K562 (cell line): ENCODE results near the gene LRRTM1. TPM values are rescaled to one million over a fixed set of nuclear protein-coding genes. Genes with fewer than 3 reads are reported as not detected.

ENCODE experiments used
- KLF6 ChIP-seq: fragments of 250-450 bp; sonication (Bioruptor Pico); IDR thresholded peaks from 2 replicates; pipeline ENCODE4 v1.4.0; 2020; ENCODE audit warnings: mild to moderate bottlenecking, moderate library complexity, borderline replicate concordance
- L3MBTL2 ChIP-seq: fragments of 450-650 bp; IDR thresholded peaks from 2 replicates; pipeline ENCODE4 v1.6.1; 2016; ENCODE audit warnings: mild to moderate bottlenecking, moderate library complexity
- PCBP2 ChIP-seq: fragments of 200-400 bp; formaldehyde crosslinking; IDR thresholded peaks from 2 replicates; pipeline ENCODE4 v1.6.1; 2018; ENCODE audit warnings: low read length, low read depth, mild to moderate bottlenecking, moderate library complexity; ENCODE audit not compliant: poor library complexity, severe bottlenecking
- POLR2H ChIP-seq: IDR thresholded peaks from 2 replicates; pipeline ENCODE4 v1.6.1; 2016; ENCODE audit warnings: missing genetic modification characterization, low read depth, mild to moderate bottlenecking, control low read depth, missing compliant biosample characterization, moderate library complexity
- ZC3H8 ChIP-seq: fragments of 450-650 bp; IDR thresholded peaks from 2 replicates; pipeline ENCODE4 v1.6.1; 2017
- ZFPM2 ChIP-seq: fragments of 250-450 bp; sonication (Bioruptor Pico); IDR thresholded peaks from 2 replicates; pipeline ENCODE4 v1.5.1; 2022; ENCODE audit warnings: mild to moderate bottlenecking
- polyA plus RNA-seq, 8 experiments: library from polyadenylated mRNA; depleted of rRNA in 4 of 8; stranded (reverse) in 5 of 8; unstranded in 3 of 8; fragments of >200 nt; fragmentation: Nextera tagmentation in 2 of 8; fragmentation: Illumina TruSeq in 1 of 8; extraction: Ambion mirVana in 2 of 8; extraction: Trizol in 1 of 8; gene quantifications; 2 replicates each; pipeline versions ENCODE4 v1.2.1 to v1.2.3, GENCODE V29; 2011 to 2014; ENCODE audit warnings: inconsistent platforms in 1 of 8, missing spikeins in 1 of 8
- total RNA-seq, 7 experiments: library from RNA; depleted of rRNA in 6 of 7; stranded (reverse); fragments of >200 nt in 6 of 7; fragmentation: Illumina TruSeq in 2 of 7; extraction: Trizol in 2 of 7; gene quantifications; 2 replicates each; pipeline versions ENCODE4 v1.2.1 to v1.2.3, GENCODE V29; 2011 to 2021; ENCODE audit warnings: low replicate concordance in 1 of 7
- TF ChIP-seq, protein P1 (sequence below), 2 experiments: fragments of 450-650 bp; IDR thresholded peaks; 2 replicates each; pipeline ENCODE4 v1.6.1; 2016; ENCODE audit warnings: mild to moderate bottlenecking in 2 of 2, borderline replicate concordance in 1 of 2, low read depth in 1 of 2, moderate library complexity in 1 of 2
- TF ChIP-seq, protein P2 (sequence below): sonication (generic); formaldehyde crosslinking; IDR thresholded peaks from 2 replicates; pipeline ENCODE4 v1.8.0; 2022; ENCODE audit warnings: mild to moderate bottlenecking, missing genetic modification reagents
- TF ChIP-seq, protein P3 (sequence below): fragments of 250-450 bp; sonication (Bioruptor Pico); IDR thresholded peaks from 2 replicates; pipeline ENCODE4 v1.6.1; 2021; ENCODE audit warnings: mild to moderate bottlenecking
- TF ChIP-seq, protein P4 (sequence below): IDR thresholded peaks from 3 replicates; pipeline ENCODE4 v1.6.1; 2011; ENCODE audit warnings: borderline replicate concordance, mild to moderate bottlenecking; ENCODE audit not compliant: insufficient read length, insufficient read depth

LRRTM1 gene
- total and polyA plus RNA-seq, 9 of the 15 experiments (the other 6 are each of a cell fraction or from before 2014, with no cell fraction given) = 0.07 to 0.33 (median 0.11) TPM; not detected in 6

DNA sequence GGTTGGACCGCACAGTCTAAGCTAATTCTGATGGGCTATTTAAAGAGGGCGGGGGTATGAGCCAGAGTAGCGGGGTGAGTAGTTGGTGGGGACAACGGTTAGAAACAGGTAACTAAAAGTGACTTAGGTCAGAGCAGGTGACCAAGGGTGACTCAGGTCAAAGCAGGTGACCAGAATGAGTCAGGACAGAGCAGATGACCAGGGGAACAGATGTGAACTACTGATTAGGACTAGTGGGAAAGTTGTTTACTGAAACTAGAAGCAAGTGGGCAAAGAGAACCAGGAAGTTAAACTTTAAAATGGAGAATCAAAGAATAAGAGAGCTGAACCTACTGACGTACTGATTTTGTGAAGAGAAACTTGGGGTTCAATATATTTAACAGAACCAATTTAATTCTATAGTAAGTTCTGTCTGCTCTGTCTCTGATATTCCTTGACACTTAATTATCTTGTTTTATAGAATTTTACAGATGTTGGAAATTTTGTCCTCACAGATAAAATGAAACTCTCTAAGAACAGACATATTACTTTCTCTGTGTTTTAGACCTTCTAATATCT lies 7.8 kb upstream of the LRRTM1 start (continued):
- TF ChIP-seq, protein P1, sequence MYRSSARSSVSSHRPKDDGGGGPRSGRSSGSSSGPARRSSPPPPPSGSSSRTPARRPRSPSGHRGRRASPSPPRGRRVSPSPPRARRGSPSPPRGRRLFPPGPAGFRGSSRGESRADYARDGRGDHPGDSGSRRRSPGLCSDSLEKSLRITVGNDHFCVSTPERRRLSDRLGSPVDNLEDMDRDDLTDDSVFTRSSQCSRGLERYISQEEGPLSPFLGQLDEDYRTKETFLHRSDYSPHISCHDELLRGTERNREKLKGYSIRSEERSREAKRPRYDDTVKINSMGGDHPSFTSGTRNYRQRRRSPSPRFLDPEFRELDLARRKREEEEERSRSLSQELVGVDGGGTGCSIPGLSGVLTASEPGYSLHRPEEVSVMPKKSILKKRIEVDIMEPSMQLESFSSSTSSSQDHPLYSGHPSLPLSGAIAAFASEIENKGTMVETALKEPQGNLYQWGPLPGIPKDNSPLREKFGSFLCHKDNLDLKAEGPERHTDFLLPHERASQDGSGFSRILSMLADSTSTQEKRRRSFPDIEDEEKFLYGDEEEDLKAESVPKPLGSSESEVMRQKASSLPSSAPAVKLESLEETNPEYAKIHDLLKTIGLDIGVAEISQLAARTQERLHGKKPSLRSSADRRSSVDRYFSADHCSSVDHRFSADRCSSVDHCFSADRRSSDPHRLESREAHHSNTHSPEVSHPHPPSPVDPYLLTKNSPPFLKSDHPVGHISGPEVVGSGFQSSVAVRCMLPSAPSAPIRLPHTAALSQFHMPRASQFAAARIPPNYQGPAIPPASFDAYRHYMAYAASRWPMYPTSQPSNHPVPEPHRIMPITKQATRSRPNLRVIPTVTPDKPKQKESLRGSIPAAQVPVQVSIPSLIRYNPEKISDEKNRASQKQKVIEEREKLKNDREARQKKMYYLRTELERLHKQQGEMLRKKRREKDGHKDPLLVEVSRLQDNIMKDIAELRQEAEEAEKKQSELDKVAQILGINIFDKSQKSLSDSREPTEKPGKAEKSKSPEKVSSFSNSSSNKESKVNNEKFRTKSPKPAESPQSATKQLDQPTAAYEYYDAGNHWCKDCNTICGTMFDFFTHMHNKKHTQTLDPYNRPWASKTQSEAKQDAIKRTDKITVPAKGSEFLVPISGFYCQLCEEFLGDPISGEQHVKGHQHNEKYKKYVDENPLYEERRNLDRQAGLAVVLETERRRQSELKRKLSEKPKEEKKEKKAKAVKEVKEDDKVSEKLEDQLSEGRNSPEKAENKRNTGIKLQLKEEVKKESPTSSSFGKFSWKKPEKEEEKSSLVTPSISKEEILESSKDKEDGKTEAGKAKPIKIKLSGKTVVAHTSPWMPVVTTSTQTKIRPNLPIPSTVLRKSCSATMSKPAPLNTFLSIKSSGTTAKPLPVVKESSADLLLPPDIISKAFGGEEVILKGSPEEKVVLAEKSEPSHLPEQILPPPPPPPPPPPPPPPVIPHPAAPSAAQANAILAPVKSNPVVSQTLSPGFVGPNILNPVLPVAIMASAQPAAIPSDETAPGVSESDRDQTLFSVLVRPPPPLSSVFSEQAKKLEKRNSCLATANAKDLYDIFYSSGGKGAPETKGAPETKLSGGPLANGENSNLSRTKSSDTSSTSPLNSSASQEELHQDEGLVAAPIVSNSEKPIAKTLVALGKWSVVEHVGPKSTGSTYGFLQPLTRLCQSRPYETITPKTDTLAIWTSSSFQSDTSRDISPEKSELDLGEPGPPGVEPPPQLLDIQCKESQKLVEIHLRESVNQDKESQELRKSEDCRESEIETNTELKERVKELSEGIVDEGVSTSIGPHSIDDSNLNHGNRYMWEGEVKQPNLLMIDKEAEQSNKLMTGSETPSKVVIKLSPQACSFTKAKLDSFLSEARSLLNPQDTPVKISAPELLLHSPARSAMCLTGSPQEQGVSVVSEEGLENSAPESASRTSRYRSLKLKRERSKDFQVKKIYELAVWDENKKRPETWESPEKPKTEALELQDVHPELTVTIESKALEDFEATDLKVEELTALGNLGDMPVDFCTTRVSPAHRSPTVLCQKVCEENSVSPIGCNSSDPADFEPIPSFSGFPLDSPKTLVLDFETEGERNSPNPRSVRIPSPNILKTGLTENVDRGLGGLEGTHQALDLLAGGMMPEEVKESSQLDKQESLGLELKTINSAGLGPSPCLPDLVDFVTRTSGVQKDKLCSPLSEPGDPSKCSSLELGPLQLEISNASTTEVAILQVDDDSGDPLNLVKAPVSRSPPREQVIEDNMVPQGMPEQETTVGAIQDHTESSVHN (IDR thresholded peaks at IDR 0.05; ENCODE audit: borderline replicate concordance in 1 of 2, low read depth in 1 of 2) = peak in 1 of 2 experiments; percentile 85; a peak in 2 of 4 replicates
- TF ChIP-seq, protein P2, sequence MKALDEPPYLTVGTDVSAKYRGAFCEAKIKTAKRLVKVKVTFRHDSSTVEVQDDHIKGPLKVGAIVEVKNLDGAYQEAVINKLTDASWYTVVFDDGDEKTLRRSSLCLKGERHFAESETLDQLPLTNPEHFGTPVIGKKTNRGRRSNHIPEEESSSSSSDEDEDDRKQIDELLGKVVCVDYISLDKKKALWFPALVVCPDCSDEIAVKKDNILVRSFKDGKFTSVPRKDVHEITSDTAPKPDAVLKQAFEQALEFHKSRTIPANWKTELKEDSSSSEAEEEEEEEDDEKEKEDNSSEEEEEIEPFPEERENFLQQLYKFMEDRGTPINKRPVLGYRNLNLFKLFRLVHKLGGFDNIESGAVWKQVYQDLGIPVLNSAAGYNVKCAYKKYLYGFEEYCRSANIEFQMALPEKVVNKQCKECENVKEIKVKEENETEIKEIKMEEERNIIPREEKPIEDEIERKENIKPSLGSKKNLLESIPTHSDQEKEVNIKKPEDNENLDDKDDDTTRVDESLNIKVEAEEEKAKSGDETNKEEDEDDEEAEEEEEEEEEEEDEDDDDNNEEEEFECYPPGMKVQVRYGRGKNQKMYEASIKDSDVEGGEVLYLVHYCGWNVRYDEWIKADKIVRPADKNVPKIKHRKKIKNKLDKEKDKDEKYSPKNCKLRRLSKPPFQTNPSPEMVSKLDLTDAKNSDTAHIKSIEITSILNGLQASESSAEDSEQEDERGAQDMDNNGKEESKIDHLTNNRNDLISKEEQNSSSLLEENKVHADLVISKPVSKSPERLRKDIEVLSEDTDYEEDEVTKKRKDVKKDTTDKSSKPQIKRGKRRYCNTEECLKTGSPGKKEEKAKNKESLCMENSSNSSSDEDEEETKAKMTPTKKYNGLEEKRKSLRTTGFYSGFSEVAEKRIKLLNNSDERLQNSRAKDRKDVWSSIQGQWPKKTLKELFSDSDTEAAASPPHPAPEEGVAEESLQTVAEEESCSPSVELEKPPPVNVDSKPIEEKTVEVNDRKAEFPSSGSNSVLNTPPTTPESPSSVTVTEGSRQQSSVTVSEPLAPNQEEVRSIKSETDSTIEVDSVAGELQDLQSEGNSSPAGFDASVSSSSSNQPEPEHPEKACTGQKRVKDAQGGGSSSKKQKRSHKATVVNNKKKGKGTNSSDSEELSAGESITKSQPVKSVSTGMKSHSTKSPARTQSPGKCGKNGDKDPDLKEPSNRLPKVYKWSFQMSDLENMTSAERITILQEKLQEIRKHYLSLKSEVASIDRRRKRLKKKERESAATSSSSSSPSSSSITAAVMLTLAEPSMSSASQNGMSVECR = no peak
- TF ChIP-seq POLR2H (0 out of 2 replicates have a peak, but pooled peaks have one; percentile 9), ZFPM2 (CRISPR knock-in tag) (no peak), PCBP2 (no peak), ZC3H8 (no peak), KLF6 (no peak), L3MBTL2 (peak; percentile 28; the same call in 1 of the 2 replicates)
- TF ChIP-seq, protein P3, sequence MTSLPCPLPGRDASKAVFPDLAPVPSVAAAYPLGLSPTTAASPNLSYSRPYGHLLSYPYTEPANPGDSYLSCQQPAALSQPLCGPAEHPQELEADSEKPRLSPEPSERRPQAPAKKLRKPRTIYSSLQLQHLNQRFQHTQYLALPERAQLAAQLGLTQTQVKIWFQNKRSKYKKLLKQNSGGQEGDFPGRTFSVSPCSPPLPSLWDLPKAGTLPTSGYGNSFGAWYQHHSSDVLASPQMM (CRISPR knock-in tag) = no peak
- TF ChIP-seq, protein P4, sequence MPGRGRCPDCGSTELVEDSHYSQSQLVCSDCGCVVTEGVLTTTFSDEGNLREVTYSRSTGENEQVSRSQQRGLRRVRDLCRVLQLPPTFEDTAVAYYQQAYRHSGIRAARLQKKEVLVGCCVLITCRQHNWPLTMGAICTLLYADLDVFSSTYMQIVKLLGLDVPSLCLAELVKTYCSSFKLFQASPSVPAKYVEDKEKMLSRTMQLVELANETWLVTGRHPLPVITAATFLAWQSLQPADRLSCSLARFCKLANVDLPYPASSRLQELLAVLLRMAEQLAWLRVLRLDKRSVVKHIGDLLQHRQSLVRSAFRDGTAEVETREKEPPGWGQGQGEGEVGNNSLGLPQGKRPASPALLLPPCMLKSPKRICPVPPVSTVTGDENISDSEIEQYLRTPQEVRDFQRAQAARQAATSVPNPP = no peak
